Trophoblast cell (in vitro differentiated cells and primary cell): Measurements from ENCODE around the gene ARHGAP27.
A peak's percentile ranks its signal among the peaks of the same experiment; 100 is the strongest.

Experiments
- DNase-seq, 2 donors: peaks; one replicate each; pipeline ENCODE4 v3.0.0-alpha.2; 2016
- H2AFZ ChIP-seq: 2 replicates; pipeline ENCODE4 v1.6.1; 2013; ENCODE audit warnings: low read length, moderate library complexity, mild to moderate bottlenecking; ENCODE audit not compliant: insufficient read depth, poor library complexity
- H2AK5ac ChIP-seq: 2 replicates; pipeline ENCODE4 v1.6.1; 2013; ENCODE audit warnings: mild to moderate bottlenecking, low read length
- H2BK120ac ChIP-seq: 2 replicates; pipeline ENCODE4 v1.6.1; 2013; ENCODE audit warnings: low read length, mild to moderate bottlenecking, moderate library complexity; ENCODE audit not compliant: insufficient read depth, poor library complexity
- H2BK12ac ChIP-seq: 2 replicates; pipeline ENCODE4 v1.6.1; 2013; ENCODE audit warnings: mild to moderate bottlenecking, low read length, moderate library complexity
- H2BK5ac ChIP-seq: 2 replicates; pipeline ENCODE4 v1.6.1; 2013; ENCODE audit warnings: low read length, low read depth, moderate library complexity, mild to moderate bottlenecking; ENCODE audit not compliant: poor library complexity
- H3K14ac ChIP-seq: 2 replicates; pipeline ENCODE4 v1.6.1; 2013; ENCODE audit warnings: mild to moderate bottlenecking, low read length
- H3K18ac ChIP-seq: 2 replicates; pipeline ENCODE4 v1.6.1; 2013; ENCODE audit warnings: mild to moderate bottlenecking, low read length
- H3K23ac ChIP-seq: 2 replicates; pipeline ENCODE4 v1.6.1; 2013; ENCODE audit warnings: low read length
- H3K27ac ChIP-seq: 2 replicates; pipeline ENCODE4 v1.5.1; 2013; ENCODE audit warnings: low read depth, mild to moderate bottlenecking, inconsistent platforms, low read length, moderate library complexity
- H3K27me3 ChIP-seq: 2 replicates; pipeline ENCODE4 v1.6.1; 2013; ENCODE audit warnings: inconsistent platforms, mild to moderate bottlenecking, low read length, moderate library complexity; ENCODE audit not compliant: insufficient read depth
- H3K36me3 ChIP-seq, 2 experiments: 1 replicate in 1 of 2; 2 replicates in 1 of 2; pipeline ENCODE4 v1.6.1; 2013; ENCODE audit warnings: low read length in 2 of 2, mild to moderate bottlenecking in 2 of 2, moderate library complexity in 1 of 2; ENCODE audit not compliant: insufficient read depth in 2 of 2, control insufficient read depth in 1 of 2
- H3K4ac ChIP-seq: 2 replicates; pipeline ENCODE4 v1.6.1; 2013; ENCODE audit warnings: low read depth, mild to moderate bottlenecking, low read length, moderate library complexity
- H3K4me1 ChIP-seq, 2 experiments: 1 replicate in 1 of 2; 2 replicates in 1 of 2; pipeline ENCODE4 v1.6.1; 2013; ENCODE audit warnings: low read length in 2 of 2, mild to moderate bottlenecking in 2 of 2, moderate library complexity in 1 of 2; ENCODE audit not compliant: insufficient read depth in 2 of 2, control insufficient read depth in 1 of 2
- H3K4me2 ChIP-seq: 2 replicates; pipeline ENCODE4 v1.6.1; 2013; ENCODE audit warnings: inconsistent platforms, mild to moderate bottlenecking, low read length, moderate library complexity
- H3K4me3 ChIP-seq: 2 replicates; pipeline ENCODE4 v1.5.1; 2013; ENCODE audit warnings: mild to moderate bottlenecking, low read depth, low read length, inconsistent platforms
- H3K79me1 ChIP-seq: one replicate; pipeline ENCODE4 v1.6.1; 2013; ENCODE audit warnings: low read length
- H3K79me2 ChIP-seq: 2 replicates; pipeline ENCODE4 v1.6.1; 2013; ENCODE audit warnings: low read length, mild to moderate bottlenecking; ENCODE audit not compliant: control insufficient read depth, insufficient read depth, poor library complexity
- H3K9ac ChIP-seq: 2 replicates; pipeline ENCODE4 v1.6.1; 2013; ENCODE audit warnings: mild to moderate bottlenecking, low read length
- H3K9me3 ChIP-seq: 2 replicates; pipeline ENCODE4 v1.6.1; 2013; ENCODE audit warnings: low read depth, mild to moderate bottlenecking, control low read depth, inconsistent platforms, low read length; ENCODE audit not compliant: insufficient read depth
- H4K12ac ChIP-seq: 2 replicates; pipeline ENCODE4 v1.6.1; 2013; ENCODE audit warnings: low read depth, mild to moderate bottlenecking, low read length, moderate library complexity
- H4K8ac ChIP-seq: 2 replicates; pipeline ENCODE4 v1.6.1; 2013; ENCODE audit warnings: low read depth, mild to moderate bottlenecking, low read length, moderate library complexity
- H4K91ac ChIP-seq: one replicate; pipeline ENCODE4 v1.6.1; 2013; ENCODE audit warnings: low read depth, mild to moderate bottlenecking, low read length, moderate library complexity
- WGBS: extraction: QIAGEN DNeasy Blood & Tissue Kit; methylation state at CpG from one replicate; pipeline ENCODE4 v1.1.7; 2013; ENCODE audit warnings: missing lambda C conversion rate; ENCODE audit not compliant: insufficient read length, insufficient coverage; ENCODE audit errors: extremely low coverage; 5-methylcytosine and 5-hydroxymethylcytosine counted together

ARHGAP27 gene

GRCh38 chr17:45433159-45433535 lies 477 bp upstream of the ARHGAP27 start:
- Histone ChIP-seq H3K4ac (no peak overlapping the region), H3K36me3 (peaks cover 4 to 5% of the 10 kb centered on the region in 2 experiments), H3K27ac (no peak overlapping the region), H3K79me2 (peaks cover 2% of the 10 kb centered on the region), H3K79me1 (peaks cover 18% of the 10 kb centered on the region), H4K91ac (no peak overlapping the region), H3K14ac (no peak overlapping the region), H3K27me3 (peaks cover 21% of the 10 kb centered on the region), H3K4me1 (peaks cover 14 to 34% of the 10 kb centered on the region in 2 experiments), H3K23ac (no peak overlapping the region), H3K4me3 (no peak overlapping the region), H4K12ac (no peak overlapping the region), H2BK12ac (peak overlapping the region; percentile 21), H3K9me3 (no peaks in the 10 kb centered on the region), H3K18ac (no peak overlapping the region), H2AK5ac (no peak overlapping the region), H3K9ac (no peak overlapping the region), H4K8ac (no peak overlapping the region), H2AFZ (no peak overlapping the region), H2BK120ac (no peak overlapping the region), H2BK5ac (no peak overlapping the region), H3K4me2 (peak overlapping the region; percentile 72)
- WGBS = no CpG with 5 or more reads among the region's 4 CpGs
- no peak for DNase-seq

- Histone ChIP-seq H3K23ac (no peak overlapping the region), H4K8ac (peak overlapping the region; percentile 59), H3K9ac (no peak overlapping the region), H3K36me3 (no peaks in the 10 kb centered on the region), H3K79me1 (peaks cover 18% of the 10 kb centered on the region), H3K9me3 (no peaks in the 10 kb centered on the region), H2BK5ac (peak overlapping the region; percentile 21), H3K4me2 (peak overlapping the region; percentile 99), H3K18ac (peak overlapping the region; percentile 67), H3K27ac (peak overlapping the region; percentile 61), H3K27me3 (peaks cover 21% of the 10 kb centered on the region), H3K79me2 (peaks cover 2% of the 10 kb centered on the region), H2AFZ (peak overlapping the region; percentile 66), H4K91ac (peak overlapping the region; percentile 75), H3K4ac (no peak overlapping the region), H2BK12ac (no peak overlapping the region), H3K4me1 (peaks cover 11 to 30% of the 10 kb centered on the region in 2 experiments), H2BK120ac (peak overlapping the region; percentile 31), H3K14ac (peak overlapping the region; percentile 77), H2AK5ac (no peak overlapping the region), H4K12ac (peak overlapping the region; percentile 22), H3K4me3 (peak overlapping the region; percentile 77)
- peak; percentile 93 to 96 for DNase-seq
- no CpG with 5 or more reads among the region's 64 CpGs for WGBS
These were observed 902 bp downstream of the ARHGAP27 start for GRCh38 chr17:45431531-45432404.

- Histone ChIP-seq H2BK12ac (peak overlapping the region; percentile 28), H3K36me3 (no peaks in the 10 kb centered on the region), H2AFZ (peak overlapping the region; percentile 30), H3K23ac (no peak overlapping the region), H3K9me3 (no peaks in the 10 kb centered on the region), H3K18ac (peak overlapping the region; percentile 52), H3K4me2 (peak overlapping the region; percentile 99), H4K12ac (peak overlapping the region; percentile 32), H3K27me3 (peaks cover 21% of the 10 kb centered on the region), H2BK5ac (peak overlapping the region; percentile 17), H2BK120ac (peak overlapping the region; percentile 44), H3K79me2 (peaks cover 2% of the 10 kb centered on the region), H3K4me3 (peak overlapping the region; percentile 30), H4K8ac (peak overlapping the region; percentile 67), H3K9ac (no peak overlapping the region), H3K79me1 (peaks cover 18% of the 10 kb centered on the region), H3K27ac (peak overlapping the region; percentile 40), H4K91ac (peak overlapping the region; percentile 75), H3K4me1 (peaks cover 7 to 23% of the 10 kb centered on the region in 2 experiments), H3K4ac (peak overlapping the region; percentile 3), H3K14ac (peak overlapping the region; percentile 20), H2AK5ac (peak overlapping the region; percentile 45)
- peak; percentile 68 to 80 for DNase-seq
- no CpG with 5 or more reads among the region's 47 CpGs for WGBS
These were observed 1.7 kb downstream of the ARHGAP27 start for GRCh38 chr17:45430738-45431530.

- H2BK120ac ChIP-seq = peak overlapping the region; percentile 44
These were observed 2.5 kb downstream of the ARHGAP27 start for GRCh38 chr17:45430006-45430737.

More at GRCh38 chr17:45430006-45430737, 2.5 kb downstream of the ARHGAP27 start:
- peak overlapping the region; percentile 20 for H3K14ac ChIP-seq
- H4K8ac ChIP-seq = peak overlapping the region; percentile 67
- peak overlapping the region; percentile 28 for H2BK12ac ChIP-seq
- H3K79me1 ChIP-seq = peaks cover 21% of the 10 kb centered on the region
- peak overlapping the region; percentile 60 for H4K91ac ChIP-seq
- no peak overlapping the region for H3K23ac ChIP-seq
- no peak overlapping the region for H3K9ac ChIP-seq
- H3K9me3 ChIP-seq = no peaks in the 10 kb centered on the region
- H3K18ac ChIP-seq = peak overlapping the region; percentile 52
- peak overlapping the region; percentile 99 for H3K4me2 ChIP-seq
- H4K12ac ChIP-seq = peak overlapping the region; percentile 32
- H3K27ac ChIP-seq = no peak overlapping the region
- peaks cover 15 to 26% of the 10 kb centered on the region in 2 experiments for H3K4me1 ChIP-seq
- peak overlapping the region; percentile 45 for H2AK5ac ChIP-seq
- no peak for DNase-seq
- peak overlapping the region; percentile 30 for H2AFZ ChIP-seq
- H3K36me3 ChIP-seq = no peaks in the 10 kb centered on the region
- H2BK5ac ChIP-seq = no peak overlapping the region
- WGBS = no CpG with 5 or more reads among the region's 68 CpGs
- peak overlapping the region; percentile 17 for H3K4me3 ChIP-seq
- peaks cover 2% of the 10 kb centered on the region for H3K79me2 ChIP-seq
- no peak overlapping the region for H3K4ac ChIP-seq
- H3K27me3 ChIP-seq = peaks cover 21% of the 10 kb centered on the region
